HG03571 (cell line): ENCODE results near the gene GLTPD2.

Experiments used
- ATAC-seq: cut with Tn5 transposase; IDR thresholded peaks from one replicate; pipeline ENCODE4 v1.9.1; 2021; ENCODE audit not compliant: unreplicated experiment

GLTPD2 gene

GRCh38 chr17:4807605-4808377, 19.0 kb downstream of the GLTPD2 start:
- ATAC-seq: no peak

- no peak for ATAC-seq
Measured at GRCh38 chr17:4808378-4808767, 19.6 kb downstream of the GLTPD2 start.

DNA sequence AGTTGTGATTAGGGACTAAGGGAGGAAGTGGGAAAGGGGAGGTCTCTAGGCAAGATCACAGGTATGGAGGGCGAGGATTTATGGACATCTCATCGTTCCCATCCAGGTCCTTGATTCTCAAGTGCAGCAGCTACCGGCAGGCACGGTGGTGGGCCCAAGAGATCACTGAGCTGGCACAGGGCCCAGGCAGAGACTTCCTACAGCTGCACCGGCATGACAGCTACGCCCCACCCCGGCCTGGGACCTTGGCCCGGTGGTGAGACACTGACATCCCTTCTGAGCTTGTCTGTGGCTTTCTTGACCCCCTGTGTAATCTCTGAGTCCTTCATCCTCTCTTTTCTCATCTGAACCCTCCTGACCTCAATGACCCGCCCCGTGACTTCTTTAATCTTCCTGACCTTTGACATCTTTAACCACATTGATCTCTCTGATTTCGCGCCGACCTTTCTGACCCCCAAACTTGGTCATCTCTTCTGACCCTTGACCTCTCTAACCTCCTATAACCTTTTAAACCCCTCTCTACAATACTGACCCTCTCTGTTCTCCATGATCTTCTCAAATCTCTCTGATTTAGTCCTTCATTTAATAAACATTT, 22.0 kb downstream of the GLTPD2 start:
- no peak for ATAC-seq

DNA sequence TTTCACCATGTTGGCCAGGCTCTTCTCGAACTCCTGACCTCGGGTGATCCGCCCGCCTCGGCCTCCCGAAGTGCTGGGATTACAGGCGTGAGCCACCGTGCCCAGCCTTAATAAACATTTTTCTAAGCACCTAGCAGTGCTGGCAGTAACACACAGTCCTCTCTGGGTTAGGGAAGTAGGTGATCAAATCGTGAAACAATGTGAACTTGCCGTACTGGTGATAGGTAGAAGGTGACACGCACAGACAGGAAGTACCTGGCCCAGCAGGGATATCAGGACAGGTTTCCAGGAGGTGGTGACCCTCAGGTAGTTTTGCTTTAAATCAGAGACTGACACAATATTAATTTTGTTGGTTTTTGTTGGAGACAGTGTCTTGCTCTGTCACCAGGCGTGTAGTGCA, 22.7 kb downstream of the GLTPD2 start:
- no peak for ATAC-seq

GRCh38 chr17:4812690-4813089, 23.9 kb downstream of the GLTPD2 start:
- no peak for ATAC-seq

DNA sequence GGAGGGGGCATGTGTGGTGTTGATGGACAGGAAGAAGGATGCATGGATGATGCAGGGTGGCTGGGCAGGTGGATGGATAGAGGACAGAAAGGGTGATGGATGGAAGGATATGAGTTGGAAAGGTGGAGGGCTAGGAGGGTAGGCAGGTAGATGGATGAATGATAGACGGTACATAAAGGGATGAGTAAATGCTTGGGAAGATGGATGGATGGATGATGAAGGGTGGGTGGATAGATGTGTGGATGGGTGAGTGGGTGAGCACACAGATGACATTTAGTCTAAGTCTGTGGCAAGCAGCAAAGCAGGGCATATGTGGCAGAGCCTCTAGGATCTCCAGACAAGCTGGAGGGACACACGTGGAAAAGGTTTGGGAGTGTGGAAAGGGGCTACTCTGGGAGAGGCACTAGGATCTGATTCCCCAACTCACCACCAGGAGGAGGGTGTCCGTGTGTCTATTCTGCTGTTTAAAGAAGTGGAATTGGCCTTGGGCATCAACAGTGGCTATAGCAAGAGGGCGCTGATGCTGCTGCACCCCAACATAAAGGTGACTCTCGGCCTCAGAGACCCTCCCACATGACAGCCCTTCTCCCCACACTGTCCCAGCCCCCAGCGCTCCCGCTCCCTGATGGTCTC, 26.4 kb downstream of the GLTPD2 start:
- no peak for ATAC-seq

- ATAC-seq: no peak
Measured at GRCh38 chr17:4816826-4817225, 28.1 kb downstream of the GLTPD2 start.

DNA sequence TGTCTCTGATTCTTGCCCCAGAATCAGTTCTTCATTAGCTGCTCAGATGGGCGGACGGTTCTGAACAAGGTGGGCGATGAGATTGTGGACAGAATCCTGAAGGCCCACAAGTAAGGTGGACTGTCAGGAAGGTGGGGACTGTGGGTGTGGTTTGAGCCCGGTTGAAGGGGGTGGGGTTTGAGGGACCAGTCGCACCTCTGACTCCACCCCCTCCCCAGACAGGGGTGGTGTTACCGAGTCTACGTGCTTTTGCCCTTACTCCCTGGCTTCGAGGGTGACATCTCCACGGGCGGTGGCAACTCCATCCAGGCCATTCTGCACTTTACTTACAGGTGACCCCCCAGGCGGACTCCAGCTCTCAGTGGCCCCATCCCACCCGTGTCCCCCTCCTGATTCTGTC, 29.5 kb downstream of the GLTPD2 start:
- no peak for ATAC-seq

GRCh38 chr17:4822835-4823234, 34.1 kb downstream of the GLTPD2 start:
- ATAC-seq: no peak

GRCh38 chr17:4823373-4824089, 34.8 kb downstream of the GLTPD2 start:
- ATAC-seq: no peak

GRCh38 chr17:4827399-4827798, 38.6 kb downstream of the GLTPD2 start:
- no peak for ATAC-seq

GRCh38 chr17:4832829-4833177, 44.0 kb downstream of the GLTPD2 start:
- peak; percentile 7 for ATAC-seq

DNA sequence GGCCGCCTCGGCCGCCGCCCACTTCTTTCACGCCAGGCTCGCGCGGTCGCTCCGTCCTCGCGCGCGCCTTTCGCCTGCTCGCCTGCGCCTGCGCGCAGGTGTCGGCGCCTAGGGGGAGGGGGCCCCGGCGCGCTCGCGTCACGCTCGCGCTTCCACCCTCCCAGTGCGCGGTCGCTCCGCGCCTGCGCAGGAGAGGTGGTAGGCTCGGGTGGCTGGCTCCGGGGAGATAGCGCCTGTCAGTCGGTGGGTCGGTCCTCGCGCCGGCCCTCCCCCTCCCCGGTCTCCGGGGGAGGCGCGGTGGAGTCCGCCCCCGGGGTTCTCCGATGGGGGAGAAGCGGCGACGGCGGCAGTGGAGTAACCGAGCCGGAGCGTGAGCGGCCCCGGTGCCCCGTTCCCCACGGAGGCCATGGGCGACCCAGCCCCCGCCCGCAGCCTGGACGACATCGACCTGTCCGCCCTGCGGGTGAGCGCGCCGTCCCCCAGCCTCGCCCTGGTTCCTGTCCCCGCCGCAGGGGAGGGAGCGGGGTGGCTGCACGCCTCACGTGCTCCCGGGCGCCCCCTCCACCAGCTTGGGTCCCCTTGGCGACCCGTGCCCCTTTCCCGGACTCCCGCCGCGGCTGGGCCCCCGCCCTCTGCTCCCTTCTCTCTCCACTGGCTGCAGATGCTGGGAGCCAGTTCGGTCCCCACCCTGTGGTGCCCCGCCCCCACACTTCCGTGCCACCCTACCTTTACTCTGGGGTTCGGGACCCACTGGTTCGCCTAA, 44.6 kb downstream of the GLTPD2 start, which contains the start of gene MINK1:
Gene MINK1 (plus strand): TSS at position 163 of the 763 bp plus-strand sequence. CDS start 244 bp downstream, at position 407.
- ATAC-seq: peak; percentile 65

DNA sequence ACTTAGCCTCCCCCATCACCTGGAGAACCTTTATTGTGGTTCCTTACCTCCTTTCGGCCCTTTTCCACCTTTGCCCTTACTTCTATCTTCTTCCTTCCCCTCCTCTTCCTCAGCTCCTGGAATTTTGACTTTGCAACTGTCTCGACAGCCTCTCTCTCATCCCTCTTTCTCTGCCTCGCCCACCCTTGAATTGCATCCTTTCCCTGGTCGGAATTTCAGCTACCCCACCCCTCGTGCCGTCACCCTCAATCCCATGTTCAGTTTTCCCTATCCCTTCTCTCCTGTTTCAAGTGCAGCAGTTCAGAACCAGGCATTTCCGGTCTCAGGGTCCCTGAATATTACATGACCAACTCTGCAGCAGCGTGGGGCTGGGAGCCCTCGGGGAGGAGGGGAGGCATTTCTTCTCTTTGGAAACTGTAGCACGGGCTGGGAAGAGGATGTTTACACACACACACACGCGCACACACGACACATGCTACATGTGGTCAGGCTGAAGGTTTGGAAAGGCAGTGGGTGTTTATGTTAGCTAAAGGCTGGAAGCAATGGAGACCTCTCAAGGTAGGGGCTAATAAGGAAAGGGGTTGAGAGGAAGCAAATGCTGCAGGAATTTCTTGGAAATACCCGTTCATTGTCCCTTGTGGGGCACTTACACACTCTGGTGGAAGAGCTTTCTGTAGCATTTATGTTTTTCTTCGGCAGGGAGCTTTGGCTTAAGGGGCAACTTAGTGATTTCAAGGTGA, 45.3 kb downstream of the GLTPD2 start:
- ATAC-seq: no peak

DNA sequence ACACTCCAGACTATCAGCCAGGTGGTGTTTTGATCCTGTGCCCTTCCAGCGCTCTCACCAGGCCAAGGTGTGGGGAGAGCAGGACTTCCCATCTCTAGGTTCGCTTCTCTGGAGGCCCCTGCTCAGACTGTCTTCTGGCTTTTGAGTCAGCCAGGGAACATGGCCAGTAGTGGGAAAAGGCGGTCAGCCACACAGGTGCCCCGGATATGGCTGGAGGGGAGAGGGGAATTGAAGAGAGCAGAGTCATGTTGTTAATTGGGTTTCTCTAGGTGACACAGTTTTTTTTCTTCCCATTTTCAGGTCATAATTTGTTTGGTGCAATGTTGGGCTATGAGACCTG, 45.9 kb downstream of the GLTPD2 start:
- ATAC-seq: no peak

DNA sequence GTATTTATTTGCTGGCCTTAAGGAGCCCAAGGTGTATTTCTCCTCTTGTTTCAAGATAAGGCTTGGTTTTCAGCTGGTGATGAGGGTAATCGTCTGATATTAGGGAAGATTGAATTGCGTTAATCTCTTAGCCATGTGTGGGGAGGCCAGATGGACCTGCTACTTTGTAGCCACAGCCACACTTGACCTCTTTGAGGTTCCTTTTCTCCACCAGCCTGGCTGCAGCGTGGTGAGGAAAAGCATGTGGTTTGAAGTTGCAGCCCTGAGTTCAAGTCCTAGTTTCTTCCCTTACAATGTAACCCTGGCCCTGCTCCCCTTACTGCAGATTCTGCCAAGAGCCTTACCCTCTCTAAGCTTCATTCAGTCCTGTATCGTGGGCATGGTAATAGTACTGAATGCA, 47.5 kb downstream of the GLTPD2 start:
- ATAC-seq: no peak

DNA sequence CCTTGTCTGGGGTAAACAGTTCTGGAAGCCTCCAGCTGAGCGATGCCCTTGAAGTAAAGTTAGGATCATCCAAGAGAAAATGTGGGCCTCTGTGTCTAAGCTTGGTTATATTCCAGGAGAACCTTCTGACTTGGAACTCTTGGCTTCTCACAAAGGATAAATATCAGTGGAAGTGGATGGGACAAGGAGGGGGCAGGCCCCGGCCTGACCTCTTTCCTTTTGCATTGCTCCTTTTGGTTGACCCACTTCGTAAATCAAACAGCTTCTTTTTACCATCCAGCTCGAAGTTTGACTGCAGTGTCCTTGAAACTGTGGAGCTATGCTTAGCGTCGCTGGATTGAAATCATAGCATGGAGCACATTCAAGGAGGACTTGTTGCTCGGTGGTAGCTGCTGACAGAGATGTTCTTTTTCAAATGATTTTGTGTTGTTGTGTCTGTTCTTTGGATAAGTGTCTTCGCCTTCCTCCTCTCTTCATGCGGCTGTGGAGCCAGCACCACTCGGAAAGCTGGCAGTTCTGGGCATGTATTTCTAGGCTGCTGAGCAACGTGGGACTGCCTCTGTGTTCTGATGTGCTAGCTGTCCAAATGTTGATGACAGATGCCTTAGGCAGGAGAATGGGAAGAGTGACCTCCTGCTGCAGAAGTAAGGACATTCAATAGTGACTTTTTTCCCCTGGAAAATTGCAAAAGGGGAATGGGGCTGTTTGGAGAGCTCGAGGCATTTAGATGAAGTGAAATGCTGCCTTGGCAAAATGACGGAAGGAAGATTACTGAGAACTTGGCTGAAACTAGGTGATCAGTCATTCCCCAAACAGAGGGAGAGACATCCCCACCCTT, 48.9 kb downstream of the GLTPD2 start:
- ATAC-seq: no peak

- ATAC-seq: no peak
Measured at GRCh38 chr17:4838309-4838785, 49.6 kb downstream of the GLTPD2 start.

- ATAC-seq: no peak
Measured at GRCh38 chr17:4839221-4839620, 50.5 kb downstream of the GLTPD2 start.
